Hindlimb muscle (tissue), 1 donor: ENCODE data around the gene GPD1L. TPM values are rescaled to one million over a fixed set of nuclear protein-coding genes. Genes with fewer than 3 reads are reported as not detected.
"Not testable (repeated sequence)": the region's sequence is repeated elsewhere in the genome, so short reads cannot be mapped to it uniquely, and the experiment has no call there.

ENCODE experiments used
- DNase-seq: peaks from one replicate; pipeline ENCODE4 v3.0.0-alpha.2; 2013
- polyA plus RNA-seq: library from polyadenylated mRNA; unstranded; fragments of 120-200 nt; gene quantifications from one replicate; pipeline ENCODE4 v1.2.1, GENCODE V29; 2013; ENCODE audit not compliant: insufficient read length

GPD1L gene
- polyA plus RNA-seq, 1 donor: 45.1 TPM

GRCh38 chr3:32186097-32186496 lies 79.7 kb downstream of the GPD1L start:
- no peak for DNase-seq

GRCh38 chr3:32186876-32187275 lies 80.5 kb downstream of the GPD1L start:
- no peak for DNase-seq

DNA sequence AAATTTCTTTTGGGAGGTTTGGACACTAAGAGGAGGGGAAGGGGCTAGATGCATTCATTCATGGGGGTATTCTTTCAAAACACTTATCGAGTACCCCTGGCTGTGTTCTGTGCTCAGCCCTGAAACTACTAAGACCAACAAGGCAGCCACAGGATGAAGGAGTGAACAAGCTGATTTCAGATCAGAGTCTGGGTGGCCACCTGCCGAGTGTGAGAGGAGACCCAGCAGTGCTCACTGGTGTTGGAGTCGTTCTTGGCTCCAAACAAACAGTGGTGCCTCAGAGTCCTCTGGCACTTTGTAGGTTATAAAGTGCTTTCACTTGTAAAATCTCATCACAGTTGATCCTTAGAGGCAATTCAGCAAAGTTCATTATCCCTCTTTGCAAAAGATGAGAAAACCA lies 83.3 kb downstream of the GPD1L start:
- DNase-seq: no peak

- DNase-seq: not testable (repeated sequence)
Measured at GRCh38 chr3:32190556-32190955, 84.1 kb downstream of the GPD1L start.

- DNase-seq: no peak
Measured at GRCh38 chr3:32193101-32193500, 86.7 kb downstream of the GPD1L start.

- DNase-seq: no peak
Measured at GRCh38 chr3:32194653-32195052, 88.2 kb downstream of the GPD1L start.

GRCh38 chr3:32195995-32196540 lies 89.6 kb downstream of the GPD1L start:
- no peak for DNase-seq

DNA sequence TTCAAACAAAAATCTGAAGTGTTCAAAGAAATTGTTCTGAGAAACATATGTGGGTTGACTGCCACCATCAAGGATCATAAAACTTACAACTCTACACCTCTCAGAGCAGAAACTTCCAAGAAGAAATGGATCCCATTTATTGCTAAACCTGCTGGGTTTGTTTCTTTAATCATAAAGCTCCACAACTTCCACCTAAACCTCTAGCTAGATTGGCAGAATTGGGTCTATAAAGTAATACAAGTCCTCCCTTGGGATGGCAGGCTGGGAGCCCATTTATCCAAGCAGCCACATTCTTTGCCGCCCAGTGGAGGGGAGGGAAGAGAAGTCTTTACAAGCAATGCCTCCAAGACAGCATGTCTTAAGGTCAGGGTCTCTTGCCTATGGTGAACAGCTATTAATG lies 91.6 kb downstream of the GPD1L start:
- no peak for DNase-seq

DNA sequence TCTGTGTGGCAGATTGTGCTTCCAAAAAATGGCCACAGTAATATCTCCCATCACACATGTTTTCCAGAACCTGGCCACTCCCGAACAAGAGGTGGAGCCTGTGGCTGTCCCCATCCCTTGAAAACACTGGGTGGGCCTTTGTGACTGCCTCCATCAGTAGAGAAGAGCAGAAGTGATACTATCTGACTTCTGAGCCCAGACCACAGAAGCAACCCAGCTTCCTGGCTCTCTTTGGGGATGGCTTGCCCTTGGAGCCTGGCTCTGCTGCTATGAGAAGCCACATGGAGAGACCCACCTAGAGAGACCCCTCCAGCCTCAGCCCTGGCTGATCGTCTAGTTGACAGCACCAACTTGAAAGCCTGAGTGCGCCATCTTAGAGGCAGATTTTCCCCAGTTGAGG lies 92.3 kb downstream of the GPD1L start:
- DNase-seq: no peak

- peak; percentile 85 for DNase-seq
Measured at GRCh38 chr3:32200490-32200889, 94.1 kb downstream of the GPD1L start.

DNA sequence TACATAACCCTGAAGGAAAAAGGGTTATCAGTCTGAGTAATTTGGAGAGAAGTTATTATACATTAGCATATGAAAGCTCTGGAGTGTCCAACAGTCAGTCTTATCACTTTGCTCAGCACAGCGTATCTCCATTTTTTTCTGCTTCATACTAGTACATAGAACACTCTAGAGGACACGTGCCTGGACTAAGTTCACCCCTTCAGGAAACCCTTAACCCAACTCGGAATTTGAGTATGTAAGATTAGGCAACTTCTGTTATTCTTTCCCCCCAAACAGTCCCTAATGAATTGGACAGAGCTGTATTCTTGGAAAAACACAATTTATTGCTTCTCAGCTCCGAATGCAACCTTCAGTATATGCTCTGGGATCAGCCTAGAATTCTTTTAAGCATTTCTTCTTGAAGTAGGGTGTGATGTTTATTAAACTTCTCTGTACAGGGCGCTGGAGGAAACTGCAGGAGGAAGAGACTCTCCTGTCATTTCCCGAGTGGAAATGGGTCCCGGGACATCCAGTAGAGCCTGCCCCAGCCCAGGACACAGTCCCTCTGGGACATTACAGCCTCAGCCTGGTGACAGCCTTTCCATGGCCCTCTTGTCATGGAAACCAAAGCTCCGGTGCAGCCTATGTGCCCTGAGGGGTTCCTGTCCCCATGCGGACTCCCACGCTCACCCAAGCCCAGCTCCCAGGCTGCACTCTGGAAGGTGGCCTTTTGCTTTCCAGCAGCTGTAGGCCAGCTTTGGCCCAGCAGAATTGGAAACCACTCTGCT lies 94.8 kb downstream of the GPD1L start:
- DNase-seq: peak; percentile 45

DNA sequence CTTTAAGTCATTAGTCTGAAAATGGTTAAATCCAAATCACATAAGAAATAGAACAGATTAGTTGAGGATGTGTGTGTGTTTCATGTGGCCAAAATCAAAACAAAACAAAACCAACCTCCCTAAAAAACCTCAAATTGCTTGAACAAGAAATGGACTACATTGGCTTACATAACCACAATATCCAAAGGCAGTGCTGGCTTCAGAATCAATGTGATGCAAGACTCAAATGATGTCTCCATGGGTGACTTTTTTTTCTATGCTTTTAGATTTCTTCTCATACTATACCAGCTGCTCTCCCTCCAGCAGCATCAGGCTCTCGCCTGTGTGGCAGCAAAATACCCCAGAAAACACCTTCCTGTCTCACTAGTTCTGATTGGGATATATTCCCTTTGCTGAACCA lies 96.1 kb downstream of the GPD1L start:
- no peak for DNase-seq

DNA sequence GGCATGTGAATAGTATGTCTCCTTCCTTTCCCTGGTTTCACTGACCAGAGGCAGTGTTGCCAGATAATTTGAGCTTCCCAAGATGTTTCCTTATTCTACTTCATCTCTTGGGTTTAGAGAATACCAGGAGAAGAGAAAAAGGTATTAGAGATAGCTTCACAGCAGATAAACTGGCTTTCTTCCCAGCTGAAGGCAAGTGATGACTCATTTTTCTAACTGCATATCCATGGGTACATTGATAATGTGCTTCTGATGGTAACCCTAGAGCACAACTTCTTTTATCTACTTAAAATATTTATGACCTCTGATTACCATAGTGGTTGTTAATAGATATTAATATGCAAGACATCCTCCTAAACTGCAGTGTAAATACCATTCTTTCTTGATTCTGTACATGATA lies 97.4 kb downstream of the GPD1L start:
- DNase-seq: no peak

DNA sequence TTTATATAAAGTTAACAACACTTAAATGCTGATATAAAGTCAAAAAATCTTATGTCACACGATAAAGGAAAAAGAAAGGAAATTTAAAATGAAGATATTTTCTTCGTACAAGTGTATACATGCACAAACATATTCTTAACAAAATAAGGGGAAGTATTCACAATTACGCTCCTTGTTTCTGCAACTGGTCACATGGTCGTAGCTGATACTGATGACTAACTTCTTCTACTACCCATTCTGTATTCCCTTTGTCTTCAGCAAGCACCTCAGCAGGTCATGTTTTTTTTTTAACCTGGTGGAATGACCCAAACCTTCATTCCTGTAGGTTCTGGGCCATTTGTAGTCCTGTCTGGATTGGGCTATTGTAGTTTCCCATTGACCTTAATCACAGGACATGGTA lies 102.0 kb downstream of the GPD1L start:
- no peak for DNase-seq

DNA sequence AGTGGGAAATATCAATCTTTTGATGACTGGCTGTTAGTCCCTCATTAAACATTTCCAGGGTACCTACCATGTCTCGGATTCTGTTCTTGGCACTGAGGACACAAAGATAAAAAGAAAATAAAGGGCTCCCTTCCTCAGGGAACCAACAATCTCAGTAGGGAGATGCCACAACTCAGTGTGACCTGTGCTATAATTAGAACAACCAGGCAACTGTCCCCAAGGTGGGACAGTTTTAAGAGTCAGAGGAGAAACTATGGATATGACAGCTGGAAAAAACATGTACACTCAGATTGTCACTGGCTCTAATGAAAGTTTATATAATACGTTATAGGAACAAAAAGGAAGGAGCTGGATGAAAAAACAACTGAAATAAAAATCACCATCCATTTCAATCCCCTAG lies 108.8 kb downstream of the GPD1L start:
- DNase-seq: no peak

DNA sequence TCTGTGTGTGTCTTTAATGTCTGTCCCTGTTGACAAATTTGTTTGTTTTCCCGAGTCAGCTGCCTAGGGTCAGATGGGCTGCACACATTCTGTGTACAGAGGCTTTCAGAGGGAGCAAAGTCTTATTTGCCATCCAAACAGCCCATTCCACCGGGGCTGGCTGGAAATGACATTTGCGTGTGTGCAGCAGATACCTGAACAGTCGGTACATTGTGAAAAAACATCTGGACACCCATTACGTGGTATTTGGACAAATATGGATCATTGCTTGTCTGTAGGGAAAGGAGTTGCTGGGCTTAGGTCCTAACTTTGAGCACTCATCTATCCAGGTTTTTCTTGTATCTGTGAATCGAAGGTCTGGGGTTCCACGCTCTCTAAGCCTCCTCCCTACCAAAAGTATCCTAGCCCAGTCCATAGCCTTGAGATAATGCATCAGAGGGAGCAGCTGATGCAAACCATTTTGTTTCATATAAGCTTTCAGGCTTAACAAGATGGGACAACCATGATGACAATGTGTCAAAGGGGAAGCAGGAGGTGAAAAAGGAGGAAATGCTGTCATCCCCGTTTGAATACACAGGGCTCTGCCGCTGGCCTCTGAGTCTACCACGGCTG lies 109.9 kb downstream of the GPD1L start:
- no peak for DNase-seq

DNA sequence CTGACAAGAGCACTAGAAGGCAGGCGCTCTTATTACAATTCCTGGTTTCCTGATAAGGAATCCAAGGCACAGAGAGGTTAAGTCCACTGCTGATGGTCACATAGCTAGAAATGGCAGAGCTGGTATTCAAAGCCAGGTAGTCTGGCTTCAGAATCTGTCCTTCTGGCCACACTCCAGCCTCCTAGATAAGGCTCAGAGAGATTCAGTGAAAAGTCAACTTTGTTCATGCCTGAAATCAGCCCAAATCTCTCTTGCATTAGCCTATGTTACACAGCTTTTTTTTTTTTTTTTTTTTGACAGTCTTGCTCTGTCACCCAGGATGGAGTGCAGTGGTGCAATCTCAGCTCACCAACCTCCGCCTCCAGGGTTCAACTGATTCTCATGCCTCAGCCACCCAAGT lies 110.9 kb downstream of the GPD1L start:
- no peak for DNase-seq

Other genes starting within 250 kb of the GPD1L start
- 10.9 TPM for gene OSBPL10, start 125.4 kb upstream of the GPD1L start, polyA plus RNA-seq
- gene ZNF860, start 124.9 kb upstream of the GPD1L start, polyA plus RNA-seq: 0.63 TPM
- gene CMTM8, start 132.1 kb downstream of the GPD1L start, polyA plus RNA-seq: 2.9 TPM